ENCODE measurements around the gene AFTPH.

The AFTPH gene

GRCh38 chr2:64634345-64635267, 110.5 kb downstream of the AFTPH start:
- DNase-seq, result no peak

- no peak for DNase-seq
These were observed 112.1 kb downstream of the AFTPH start for GRCh38 chr2:64635976-64636911.

DNA sequence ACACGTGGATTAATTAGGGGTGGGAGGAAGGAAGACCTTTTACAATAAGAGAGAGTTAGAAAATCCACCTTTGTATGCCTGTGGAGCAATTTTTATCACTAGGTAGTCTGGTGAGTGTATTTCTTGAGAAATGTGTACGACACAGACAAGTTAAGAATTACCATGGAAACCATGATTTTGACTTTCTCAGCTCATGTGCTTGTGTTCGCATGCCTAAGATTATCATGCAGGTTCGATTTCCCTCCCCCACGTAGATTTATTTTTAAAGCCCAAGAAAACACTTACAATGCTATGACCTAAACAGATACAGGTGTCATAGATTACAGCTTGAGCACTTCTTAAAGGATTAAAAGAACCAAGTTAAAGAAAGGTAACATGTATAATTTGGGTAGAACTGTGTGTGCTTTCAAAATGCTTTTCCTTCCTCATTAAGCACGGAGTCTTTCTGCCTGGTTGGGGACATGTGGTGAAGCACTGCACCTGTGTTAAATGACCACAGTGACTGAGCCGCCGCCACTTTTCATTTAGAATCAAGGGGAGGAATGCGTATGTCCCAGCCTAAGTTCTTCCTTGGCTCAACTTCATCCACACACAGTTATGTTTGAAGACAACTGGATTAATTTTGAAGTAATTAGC, 113.0 kb downstream of the AFTPH start:
- no peak for DNase-seq

DNA sequence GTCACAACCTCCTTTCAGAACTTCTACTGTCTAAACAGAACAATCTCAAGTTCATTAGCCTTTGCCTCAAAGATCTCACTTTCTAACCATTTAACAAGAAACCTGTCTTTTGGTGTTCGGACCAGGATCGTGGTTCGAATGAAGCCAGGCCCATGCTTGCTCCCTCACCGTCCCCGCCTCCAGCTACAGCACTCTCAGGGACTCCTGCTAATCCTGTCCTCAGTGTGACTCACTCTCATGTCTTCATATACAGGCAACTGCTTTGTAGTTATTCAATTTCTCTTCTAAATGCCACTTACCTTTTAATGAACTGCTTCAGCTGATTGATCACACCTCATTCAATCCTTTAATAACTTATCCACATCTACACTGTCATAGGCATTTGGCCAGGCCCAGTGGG, 113.8 kb downstream of the AFTPH start:
- no peak for DNase-seq

- DNase-seq, result no peak
These were observed 114.5 kb downstream of the AFTPH start for GRCh38 chr2:64638502-64639120.

DNA sequence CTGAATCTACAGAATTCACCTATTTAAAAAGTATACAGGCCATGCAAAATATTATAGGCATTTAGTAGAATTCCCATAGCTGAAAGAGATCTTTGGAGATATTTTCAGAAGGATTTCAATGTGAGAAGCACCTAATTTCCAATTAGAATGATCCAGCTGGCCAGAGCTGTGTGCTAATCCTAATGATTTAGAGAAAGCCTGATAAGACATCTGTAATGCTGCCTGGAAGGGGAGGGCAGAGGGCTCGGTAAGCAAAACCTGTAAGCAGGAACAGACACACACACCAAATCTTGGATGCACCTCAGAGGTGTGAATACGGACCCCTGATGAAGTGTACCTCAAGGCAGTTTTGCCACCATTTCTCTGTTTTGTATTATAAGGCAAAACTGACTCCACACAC, 115.6 kb downstream of the AFTPH start:
- DNase-seq, result no peak

GRCh38 chr2:64640153-64641044, 116.3 kb downstream of the AFTPH start:
- no peak for DNase-seq

DNA sequence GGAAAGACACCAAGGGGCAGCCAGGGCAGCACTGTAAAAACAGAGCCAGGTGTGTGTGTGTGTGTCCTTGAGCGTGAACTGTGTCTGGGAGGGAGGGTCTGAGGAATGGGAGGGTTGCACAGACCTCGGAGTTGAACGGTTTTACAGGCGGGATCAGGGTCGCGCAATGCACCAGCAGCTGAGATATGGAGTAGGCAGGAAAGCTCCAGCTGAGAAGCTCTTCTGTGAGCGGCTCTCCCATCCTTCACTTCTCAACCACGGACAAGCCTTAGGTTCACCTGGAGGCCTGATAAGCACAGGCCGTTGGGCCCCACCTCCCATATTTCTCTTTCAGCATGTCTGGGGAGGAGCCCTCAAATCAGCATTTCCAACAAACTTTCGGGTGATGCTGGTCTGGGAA, 117.5 kb downstream of the AFTPH start:
- no peak for DNase-seq

Measured in activated naive CD4-positive, alpha-beta T cell treated with Interleukin-2 at 50 U/mL for 16 hours (primary cell).